Measurements from ENCODE around the gene PLCD3. TPM values are rescaled to one million over a fixed set of nuclear protein-coding genes. Genes with fewer than 3 reads are reported as not detected.

PLCD3 gene
- total RNA-seq, 1 donor from 2014 or later: 12.7 TPM

GRCh38 chr17:45073414-45074070, 58.8 kb downstream of the PLCD3 start:
- DNase-seq (ENCODE audit: low read depth in 2 of 2): no peak

- DNase-seq (ENCODE audit: low read depth in 2 of 2): peak in 1 of 2 donors; percentile 29
Observed at GRCh38 chr17:45070809-45071208, 61.5 kb downstream of the PLCD3 start.

GRCh38 chr17:45070001-45070400, 62.3 kb downstream of the PLCD3 start:
- no peak for DNase-seq (ENCODE audit: low read depth in 2 of 2)

GRCh38 chr17:45067637-45068036, 64.7 kb downstream of the PLCD3 start:
- no peak for DNase-seq (ENCODE audit: low read depth in 2 of 2)

GRCh38 chr17:45063198-45063597, 69.1 kb downstream of the PLCD3 start:
- no peak for DNase-seq (ENCODE audit: low read depth in 2 of 2)

- DNase-seq (ENCODE audit: low read depth in 2 of 2): no peak
Observed at GRCh38 chr17:45061606-45062205, 70.6 kb downstream of the PLCD3 start.

GRCh38 chr17:45060797-45061605, 71.3 kb downstream of the PLCD3 start, which contains the start of gene NMT1:
TSS of gene NMT1 (plus strand) at chr17:45061317. CDS start at chr17:45061330, 13 bp downstream.
- peak; percentile 99 to 100 for DNase-seq (ENCODE audit: low read depth in 2 of 2)

GRCh38 chr17:45060382-45060796, 71.9 kb downstream of the PLCD3 start:
- no peak for DNase-seq (ENCODE audit: low read depth in 2 of 2)

Other genes with a start within 250 kb of the PLCD3 start
- gene EFTUD2, start 233.1 kb downstream of the PLCD3 start, total RNA-seq: 145 and 156 TPM in 2 replicates
- gene GFAP, start 217.0 kb downstream of the PLCD3 start, total RNA-seq: 0.13 TPM in 1 of 2 replicates, not detected in the other
- gene KIF18B, start 184.7 kb downstream of the PLCD3 start, total RNA-seq: 1.4 and 2.3 TPM in 2 replicates
- gene C1QL1, start 164.2 kb downstream of the PLCD3 start, total RNA-seq: under 0.01 and 0.13 TPM in 2 replicates
- gene DCAKD, start 80.9 kb downstream of the PLCD3 start, total RNA-seq: 22.2 and 32.2 TPM in 2 replicates
- gene NMT1, start 71.2 kb downstream of the PLCD3 start, total RNA-seq: 82.6 and 100 TPM in 2 replicates
- 3.4 and 4.1 TPM in 2 replicates for gene ACBD4, start 3.2 kb upstream of the PLCD3 start, total RNA-seq
- 4.9 and 8.2 TPM in 2 replicates for gene HEXIM1, start 16.0 kb upstream of the PLCD3 start, total RNA-seq
- gene HEXIM2, start 29.4 kb upstream of the PLCD3 start, total RNA-seq: 3.2 and 3.7 TPM in 2 replicates
- gene FMNL1, start 89.4 kb upstream of the PLCD3 start, total RNA-seq: 2.6 and 2.9 TPM in 2 replicates
- not detected in 2 replicates for gene SPATA32, start 129.6 kb upstream of the PLCD3 start, total RNA-seq
- gene MAP3K14, start 184.5 kb upstream of the PLCD3 start, total RNA-seq: 1.4 and 1.9 TPM in 2 replicates